NCI-H2227 (cell line): ENCODE results near the gene PLEKHA3.
"Not testable (repeated sequence)": the region's sequence is repeated elsewhere in the genome, so short reads cannot be mapped to it uniquely, and the experiment has no call there.

Source experiments
- DNase-seq: peaks from one replicate; lab custom pipeline; 2025; ENCODE audit not compliant: unreplicated experiment; lab: John Stamatoyannopoulos, UW

PLEKHA3 gene

DNA sequence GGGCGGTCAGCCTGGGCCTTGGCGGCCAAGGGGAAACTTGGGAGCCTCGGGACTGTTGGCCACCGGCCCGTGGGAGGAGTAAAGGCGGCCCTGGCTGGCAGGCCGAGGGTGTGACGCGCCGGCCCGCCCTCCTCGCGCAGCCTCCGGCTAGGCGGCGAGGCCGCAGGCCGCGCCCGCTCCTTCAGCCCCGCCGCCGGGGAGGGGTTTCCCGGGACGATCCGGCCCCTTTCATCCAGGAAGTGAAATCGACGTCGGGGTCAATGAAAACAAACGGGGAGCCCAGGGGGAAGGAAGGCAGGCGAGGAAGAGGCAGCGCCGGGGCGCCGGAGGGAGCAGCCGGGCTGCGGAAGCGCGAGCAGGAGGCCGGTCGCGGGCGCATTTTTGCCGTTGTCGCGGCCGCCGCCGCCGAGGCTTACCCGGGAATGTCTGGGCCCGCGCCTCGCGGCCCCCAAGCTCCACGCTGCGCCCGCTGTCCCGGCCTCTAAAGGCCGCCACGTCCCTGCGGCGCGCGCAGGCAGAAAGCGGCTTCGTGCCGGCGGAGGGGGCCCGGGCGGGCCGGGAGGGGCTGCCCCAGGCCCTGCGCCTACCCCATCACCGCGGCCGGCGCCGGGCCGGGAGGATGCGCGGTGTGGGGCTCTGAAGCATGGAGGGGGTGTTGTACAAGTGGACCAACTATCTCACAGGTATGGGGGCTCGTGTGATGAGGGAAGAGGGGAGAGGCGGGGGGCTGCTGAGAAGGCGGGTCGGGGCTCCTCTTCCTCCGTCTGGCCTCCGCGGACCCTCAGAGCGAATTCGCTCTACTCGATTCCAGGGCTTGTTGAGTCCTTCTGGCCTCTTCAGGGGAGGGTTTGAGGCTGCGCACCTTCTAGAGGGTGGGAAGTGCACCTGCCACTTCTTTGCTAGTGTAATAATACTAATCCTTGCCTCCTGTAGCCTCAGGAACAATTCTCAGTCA is at the start of gene PLEKHA3:
Gene PLEKHA3, plus strand, starts transcription at position 231 of the 955 bp plus-strand sequence. Its CDS starts 413 bp downstream, at position 644.
- peak; percentile 97 for DNase-seq

DNA sequence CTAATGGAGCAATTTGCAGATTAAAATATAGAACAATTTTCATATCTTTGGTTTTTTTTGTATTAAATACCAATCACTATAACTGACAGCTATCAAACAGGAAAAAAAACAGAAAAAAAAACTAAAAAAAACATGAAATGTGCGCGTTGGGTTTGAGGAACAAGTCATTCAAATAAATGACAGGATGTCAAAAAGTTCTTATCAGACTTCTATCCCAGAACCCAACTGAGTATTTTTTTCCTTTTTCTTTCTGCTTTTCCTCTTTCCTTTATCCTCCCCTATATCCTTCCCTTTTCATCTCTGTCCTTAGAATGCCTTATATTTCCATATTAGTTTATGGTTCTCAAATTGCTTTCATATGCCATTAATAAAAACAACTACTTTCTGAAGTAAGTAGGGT is 43.6 kb upstream of the PLEKHA3 start:
- DNase-seq = no peak

DNA sequence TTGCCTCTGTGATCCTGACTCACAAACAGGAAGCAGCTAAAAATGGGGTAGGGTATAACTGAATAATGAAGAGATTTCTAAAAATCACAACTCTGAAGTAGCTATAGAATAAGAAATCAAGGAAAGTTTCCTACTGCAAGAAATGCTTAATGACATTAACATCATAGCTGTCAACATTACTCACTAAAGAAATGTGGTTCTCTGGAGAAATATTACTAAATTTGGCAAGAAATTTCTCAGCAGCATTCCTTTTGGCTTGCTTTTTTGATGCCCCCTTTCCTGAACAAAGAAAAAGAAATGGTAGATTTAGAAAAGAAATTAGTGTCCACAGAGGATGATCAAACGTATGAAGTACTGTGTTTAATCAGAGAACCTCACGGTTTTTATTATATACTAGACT is 38.8 kb upstream of the PLEKHA3 start:
- DNase-seq = no peak

DNA sequence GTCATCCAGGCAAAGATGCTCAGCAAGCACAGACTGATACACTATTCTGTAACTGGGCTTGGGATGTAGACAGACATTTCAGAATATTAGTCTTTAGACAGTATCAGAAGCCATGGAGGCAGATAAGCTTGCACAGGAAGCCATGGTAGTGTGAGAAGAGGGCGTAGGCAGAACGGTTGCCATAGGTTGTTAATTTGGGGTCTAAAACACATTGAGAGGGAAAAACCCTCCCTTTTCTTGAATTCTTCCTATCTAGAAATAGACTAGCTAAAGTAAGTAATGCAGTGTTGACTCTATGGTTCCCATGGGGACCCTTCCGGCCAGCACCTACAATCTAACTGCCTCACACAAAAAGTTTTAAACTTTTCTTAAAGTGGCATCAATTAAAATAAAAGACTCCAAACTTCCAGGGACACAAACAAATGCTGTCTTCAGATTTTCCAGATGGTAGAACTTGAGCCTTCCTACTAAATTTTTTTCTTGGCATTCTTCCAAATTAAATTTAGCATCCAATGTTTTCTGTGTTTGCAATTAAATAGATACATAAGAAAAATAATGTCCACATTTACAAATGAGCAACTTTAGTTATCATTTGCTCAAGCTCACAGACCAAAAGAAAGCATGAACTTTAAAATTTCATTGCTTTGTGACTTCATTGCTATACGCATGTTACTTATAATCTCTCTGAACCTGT is 31.1 kb upstream of the PLEKHA3 start:
- no peak for DNase-seq

DNA sequence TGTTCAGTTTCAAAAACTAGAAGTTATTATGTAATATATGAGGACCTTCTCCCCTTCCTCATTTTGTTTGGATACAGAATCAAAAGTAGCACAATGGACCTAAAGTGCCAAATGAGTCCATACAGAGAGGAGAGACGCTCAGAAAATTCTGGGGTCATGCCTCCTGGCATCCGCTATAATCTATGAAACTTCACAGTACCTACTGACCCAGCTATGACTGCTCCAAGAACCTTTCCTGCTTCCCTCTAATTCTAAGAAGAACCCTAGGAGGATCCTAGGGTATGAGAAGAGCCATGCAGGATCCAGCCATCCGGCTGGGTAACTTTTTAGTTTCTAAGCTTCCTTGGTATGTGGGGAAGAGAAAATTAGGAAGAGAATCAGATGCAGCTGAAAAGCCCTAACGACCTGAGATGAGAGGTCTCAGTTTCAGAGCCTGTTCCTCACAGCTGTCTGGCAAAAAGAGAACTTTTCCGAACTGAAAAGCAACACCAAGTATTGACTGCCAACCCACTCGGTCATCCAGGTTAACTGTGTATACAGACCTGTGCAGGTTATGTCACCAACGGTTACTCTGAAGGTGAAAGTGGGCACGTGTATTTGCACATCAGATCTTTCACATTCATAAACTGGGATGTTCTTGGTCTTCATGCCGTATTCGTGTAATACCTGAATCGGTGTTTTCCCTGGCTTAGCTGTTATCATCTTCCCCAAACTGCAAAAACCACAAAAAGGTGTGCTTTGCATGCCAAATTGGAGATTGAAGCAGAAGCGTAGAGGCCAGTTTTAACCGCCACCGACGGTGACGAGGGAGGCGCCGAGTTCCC is 30.3 kb upstream of the PLEKHA3 start:
- DNase-seq = no peak

DNA sequence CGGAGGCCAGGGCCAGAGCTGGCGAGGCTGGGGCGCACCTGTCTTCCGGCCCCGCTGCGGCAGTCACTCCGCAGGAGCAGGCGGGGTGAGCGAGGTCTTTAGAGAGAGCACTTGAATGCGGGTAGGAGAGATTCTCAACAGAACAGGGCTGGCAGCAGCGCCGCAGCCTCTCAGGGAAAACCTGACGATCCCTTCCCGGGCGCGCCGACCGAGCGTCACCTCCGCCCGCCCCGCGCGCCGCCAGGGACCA is 29.8 kb upstream of the PLEKHA3 start:
- no peak for DNase-seq

DNA sequence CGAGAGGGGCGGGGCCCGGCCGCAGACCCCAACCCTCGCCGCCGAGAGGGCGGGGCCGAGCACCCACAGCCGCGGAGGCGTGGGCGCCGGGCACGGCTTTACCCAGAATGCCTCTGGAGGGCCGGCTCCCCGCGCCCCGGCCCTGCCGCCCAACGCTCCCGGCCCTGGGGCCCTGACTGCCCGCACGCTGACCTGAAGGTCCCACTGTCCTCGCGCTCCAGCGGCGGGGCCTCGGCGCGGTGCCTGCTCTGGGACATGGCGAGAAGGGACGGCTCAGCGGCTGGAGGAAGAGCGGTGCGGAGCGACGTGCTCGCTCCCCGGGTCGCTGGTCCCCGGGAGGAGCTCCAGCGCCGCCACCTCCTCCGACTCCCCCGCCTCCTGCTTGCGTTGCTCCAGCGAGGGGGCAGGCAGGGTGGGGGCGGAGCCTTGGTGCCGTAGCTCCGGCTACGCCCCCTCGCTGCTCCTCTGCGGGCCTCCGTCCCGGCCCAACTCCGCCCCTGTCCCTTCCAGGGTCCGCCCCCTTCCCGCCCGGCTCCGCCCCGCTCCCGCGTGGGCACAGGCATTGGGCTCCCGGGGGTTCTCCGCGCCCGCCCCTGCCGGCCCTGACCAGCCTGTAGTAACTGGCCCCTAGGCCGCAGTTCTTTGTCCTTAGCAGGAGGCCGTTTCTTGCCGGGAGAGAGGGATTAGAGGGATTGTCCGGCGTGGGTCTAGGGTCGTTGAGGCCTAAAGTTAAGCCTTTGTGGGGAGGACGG is 29.3 kb upstream of the PLEKHA3 start, which contains the start of the genes PJVK and PRKRA:
Gene PJVK, plus strand, starts transcription at position 605 of the 752 bp plus-strand sequence. CDS start 2,032 bp downstream, outside the sequence.
Gene PRKRA, minus strand, starts transcription at position 402 of the 752 bp plus-strand sequence. Its CDS starts 145 bp downstream, at position 257.
- DNase-seq = peak; percentile 100

DNA sequence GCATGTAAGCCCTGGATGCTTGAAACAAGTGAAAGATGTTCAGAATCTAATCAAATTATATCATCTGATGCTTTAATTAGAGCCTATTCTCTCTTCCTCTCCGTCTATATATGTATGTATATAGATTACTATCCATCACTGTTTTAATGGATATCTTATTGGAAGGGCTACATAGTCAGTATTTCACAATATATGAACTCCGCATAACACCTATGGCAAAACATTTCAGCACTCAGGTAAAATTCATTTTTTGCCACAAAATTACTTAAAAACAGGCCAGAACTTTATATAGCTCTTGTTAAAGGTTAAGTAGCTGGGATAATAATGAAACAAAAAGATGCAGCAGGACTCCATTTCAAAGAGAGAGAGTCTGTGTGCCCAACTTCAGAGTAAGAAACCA is 27.9 kb upstream of the PLEKHA3 start:
- DNase-seq = peak; percentile 47

DNA sequence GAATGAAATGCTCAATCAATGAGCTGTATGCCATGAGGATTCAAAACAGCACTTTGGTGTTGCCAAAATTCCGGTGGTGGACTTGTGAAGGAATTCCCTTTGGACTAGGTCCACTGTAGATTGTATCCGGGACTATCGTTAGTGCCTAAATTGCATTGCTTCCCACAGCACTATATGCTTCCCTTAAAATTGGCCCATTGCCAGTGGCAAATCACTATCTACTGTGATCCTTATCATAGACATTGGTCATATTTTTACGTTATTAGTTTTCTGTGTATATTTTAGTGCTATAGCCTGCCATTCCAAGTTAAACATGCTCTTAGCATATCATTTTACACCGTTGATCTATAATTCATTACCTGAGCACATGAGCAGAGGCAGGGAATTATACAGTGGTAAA is 27.4 kb upstream of the PLEKHA3 start:
- DNase-seq = peak; percentile 56

DNA sequence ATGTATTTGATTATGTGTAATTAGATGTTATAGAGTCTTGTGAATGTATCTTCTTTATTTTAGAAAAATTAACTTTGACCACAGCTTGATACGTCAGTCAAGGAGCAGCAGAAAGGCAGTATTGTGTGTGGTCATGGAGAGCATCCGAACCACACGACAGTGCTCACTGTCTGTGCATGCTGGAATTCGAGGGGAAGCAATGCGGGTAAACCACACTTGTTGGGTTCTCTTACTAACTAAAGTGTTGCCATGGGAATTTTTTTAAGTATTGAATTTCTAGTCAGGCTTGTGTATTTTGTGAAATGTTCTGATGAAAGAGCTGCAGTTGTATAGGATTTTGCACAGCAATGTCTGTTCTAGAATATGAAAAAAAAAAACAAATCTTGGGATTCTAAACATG is 24.3 kb upstream of the PLEKHA3 start:
- DNase-seq = no peak

DNA sequence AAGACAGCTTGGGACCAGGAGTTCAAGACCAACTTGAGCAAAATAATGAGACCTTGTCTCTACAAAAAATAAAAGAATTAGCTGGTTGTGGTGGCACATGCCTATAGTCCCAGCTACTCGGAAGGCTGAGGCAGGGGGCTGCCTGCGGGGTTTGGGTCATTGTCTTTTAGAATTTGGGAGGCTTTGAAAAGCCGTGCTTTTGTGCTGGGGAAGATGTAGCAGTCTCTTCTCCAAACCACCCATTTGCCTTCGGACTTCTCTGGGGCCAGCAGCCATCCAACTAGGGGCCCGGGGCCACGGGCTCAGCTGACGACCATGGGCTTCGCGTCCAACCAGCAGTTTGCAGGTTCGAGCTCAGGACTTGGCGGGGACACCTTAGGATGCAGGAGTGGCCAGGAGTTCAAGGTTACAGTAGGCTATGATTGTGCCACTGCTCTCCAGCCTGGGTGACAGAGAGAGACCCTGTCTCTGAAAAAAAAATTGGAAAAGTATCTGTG is 22.8 kb upstream of the PLEKHA3 start:
- DNase-seq = no peak

DNA sequence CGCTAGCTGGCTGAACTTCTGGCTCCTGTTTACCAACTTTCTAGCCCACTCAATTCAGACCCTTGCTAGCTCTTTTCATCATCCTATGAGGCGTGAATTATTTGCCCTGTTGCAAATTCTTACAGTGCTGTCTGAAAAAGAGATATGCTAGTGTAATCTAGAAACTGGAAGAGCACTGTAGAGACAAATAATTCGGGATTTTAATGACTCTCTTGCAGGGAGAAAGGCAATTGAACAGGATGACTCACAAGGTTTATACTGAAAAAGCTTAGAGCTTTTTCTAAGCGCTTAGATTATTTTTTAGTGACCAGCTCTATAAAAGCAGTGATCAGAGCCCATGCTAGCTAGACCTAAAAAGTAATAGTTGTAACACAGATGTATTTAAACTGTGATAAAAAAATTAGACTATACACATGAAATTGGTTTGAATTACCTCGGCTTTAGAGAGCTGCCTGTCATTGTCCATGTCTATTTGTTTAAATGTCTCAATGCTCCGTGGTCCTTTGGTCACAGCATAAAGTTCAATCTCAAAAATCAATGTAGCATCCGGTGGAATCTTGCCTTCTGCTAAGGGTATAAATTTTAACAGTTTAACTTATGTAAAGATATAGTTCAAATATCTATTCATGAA is 10.9 kb upstream of the PLEKHA3 start:
- no peak for DNase-seq

DNA sequence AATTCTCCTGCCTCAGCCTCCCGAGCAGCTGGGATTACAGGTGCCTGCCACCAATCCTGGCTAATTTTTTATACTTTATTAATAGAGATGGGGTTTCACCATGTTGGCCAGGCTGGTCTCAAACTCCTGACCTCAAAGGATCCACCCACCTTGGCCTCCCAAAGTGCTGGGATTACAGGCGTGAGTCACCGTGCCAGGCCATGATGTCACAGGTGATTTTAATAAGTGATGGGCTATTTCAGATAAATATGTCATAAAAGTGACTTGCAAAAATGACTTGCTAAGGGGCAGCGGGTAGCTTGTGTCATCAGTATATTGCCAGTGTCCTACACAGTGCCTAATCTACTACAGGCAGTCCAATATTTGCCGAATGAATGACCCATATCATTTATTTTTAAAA is 8.9 kb upstream of the PLEKHA3 start:
- DNase-seq = not testable (repeated sequence)

DNA sequence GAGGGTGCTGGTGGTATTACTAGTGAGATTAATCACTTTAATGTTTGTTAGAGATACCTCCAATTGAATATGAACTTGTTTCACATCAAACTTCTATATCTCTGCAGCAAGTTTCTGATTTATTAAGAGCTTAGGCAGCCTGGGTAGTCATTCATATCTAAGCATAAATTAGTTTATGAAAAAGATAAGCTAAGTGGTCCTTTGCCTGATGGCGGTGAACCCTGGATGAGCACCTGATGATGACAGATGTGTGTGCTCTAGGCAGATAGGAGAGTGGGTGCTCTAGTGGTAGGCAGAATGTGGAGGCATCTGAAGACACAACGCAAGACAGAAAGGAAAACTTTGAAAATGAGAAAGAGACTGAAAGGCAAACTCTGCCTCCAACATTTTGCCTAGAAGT is 6.9 kb upstream of the PLEKHA3 start:
- no peak for DNase-seq

DNA sequence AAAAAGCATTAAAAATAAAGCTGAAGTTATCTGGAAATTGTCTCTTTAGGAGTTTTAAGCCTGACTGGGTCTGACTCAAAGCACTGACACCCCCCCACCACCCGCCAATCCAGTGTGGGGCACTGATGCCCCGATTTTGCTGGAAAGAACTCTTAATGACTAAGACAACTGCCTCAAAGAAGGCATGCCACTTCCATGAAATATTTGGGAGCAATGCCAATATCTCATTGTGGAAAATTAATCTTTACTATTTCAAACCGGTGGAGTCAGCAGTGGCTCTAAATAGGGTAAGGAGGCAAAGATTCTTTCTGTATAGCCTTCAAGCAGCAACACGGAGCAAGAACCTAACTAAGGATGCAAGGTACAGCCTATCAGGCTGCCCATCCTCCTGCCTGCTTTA is 6.3 kb upstream of the PLEKHA3 start:
- DNase-seq = no peak

DNA sequence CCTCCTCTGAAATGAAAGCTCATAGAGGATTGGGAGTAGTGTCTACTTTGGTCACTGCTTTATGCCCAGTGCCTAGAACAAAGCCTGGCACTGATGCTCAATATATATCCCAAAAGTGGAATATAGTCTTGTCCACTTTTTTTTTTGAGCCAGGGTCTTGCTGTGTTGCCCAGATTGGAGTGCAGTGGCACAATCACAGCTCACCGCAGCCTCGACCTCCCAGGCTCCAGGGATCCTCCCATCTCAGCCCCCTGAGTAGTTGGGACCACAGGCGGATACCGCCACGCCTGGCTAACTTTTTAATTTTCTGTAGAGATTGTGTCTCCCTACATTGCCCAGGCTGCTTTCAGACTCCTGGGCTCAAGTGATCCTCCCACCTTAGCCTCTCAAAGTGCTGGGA is 5.7 kb upstream of the PLEKHA3 start:
- no peak for DNase-seq

DNA sequence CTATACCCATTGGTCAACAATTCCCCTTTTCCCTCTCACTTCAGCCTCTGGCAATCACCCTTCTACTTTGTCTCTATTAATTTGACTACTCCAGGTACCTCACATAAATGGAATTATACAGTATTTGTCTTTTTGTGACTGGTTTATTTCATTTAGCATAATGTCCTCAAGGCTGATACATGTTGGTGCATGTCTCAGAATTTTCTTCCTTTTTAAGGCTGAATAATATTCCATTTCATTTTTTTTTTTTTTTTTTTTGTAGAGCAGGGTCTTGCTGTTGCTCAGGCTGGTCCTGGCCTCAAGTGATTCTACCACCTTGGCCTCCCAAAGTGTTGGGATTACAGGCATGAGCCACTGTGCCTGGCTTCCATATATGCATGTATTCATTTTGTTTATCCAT is 3.8 kb upstream of the PLEKHA3 start:
- DNase-seq = no peak

DNA sequence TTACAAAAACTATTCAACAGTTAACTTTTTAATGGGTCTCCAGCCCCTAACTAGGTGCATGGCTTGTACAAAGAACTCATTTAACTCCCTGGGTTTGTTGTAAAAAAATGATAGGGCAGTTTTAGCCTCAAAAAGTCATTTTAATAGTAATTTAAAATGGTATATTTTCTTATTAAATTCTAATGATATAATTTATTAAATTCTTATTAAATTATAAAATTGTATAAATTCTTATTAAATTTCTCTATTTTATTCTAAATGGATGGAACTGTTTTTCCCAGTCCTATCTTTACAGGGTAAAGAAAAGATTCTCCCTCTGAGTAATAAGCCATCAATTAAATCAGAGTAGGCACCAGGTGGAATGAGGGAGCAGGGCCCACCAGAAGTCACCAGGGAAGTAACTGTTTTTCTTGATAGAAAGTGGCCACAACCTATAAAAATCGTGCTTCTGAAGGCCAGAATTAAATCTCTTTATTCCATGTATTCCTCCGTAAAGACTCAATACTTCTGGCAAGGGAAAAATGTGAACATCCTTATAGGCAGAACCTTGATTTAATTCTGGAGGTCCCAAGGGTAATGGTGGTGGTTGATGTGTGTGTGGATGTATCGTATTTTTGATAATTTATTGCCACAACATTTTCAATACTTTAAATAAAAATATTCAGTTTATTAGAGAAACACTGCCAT is 2.7 kb upstream of the PLEKHA3 start:
- DNase-seq = peak; percentile 36

DNA sequence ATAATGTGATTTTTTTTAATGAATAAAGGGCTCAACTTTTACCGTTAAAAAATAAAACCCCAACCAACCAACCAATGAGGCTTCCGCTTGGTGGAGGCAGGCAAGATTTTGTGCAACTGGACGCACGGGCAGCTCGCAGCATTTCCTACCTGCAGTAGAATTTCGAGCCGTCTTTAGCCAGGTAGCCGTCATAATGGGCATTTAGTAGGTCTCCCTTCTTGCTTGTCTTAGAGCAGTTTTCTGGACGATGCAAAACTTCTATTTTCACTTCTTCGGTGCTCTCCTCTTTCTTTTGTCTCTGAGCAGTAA is 2.2 kb upstream of the PLEKHA3 start:
- DNase-seq = peak; percentile 65
